Right atrium auricular region (tissue), 2 donors: ENCODE results near the gene TMEM53. TPM values are rescaled to one million over a fixed set of nuclear protein-coding genes. Genes with fewer than 3 reads are reported as not detected.

Source experiments
- DNase-seq: peaks from one replicate; pipeline ENCODE4 v3.0.0-alpha.2; 2019; ENCODE audit warnings: low spot score
- H3K27ac ChIP-seq, 2 donors: fragments of 200-600 bp; sonication (generic); 1 replicate in 1 of 2; 2 replicates in 1 of 2; pipeline ENCODE4 v1.5.1; 2016 to 2019
- H3K27me3 ChIP-seq, 2 donors: fragments of 200-600 bp; sonication (generic); one replicate each; pipeline versions ENCODE4 v1.5.1 to v1.6.0; 2017 to 2019
- H3K36me3 ChIP-seq: fragments of 200-600 bp; sonication (generic); one replicate; pipeline ENCODE4 v1.5.1; 2016
- H3K4me1 ChIP-seq, 2 donors: fragments of 200-600 bp; sonication (generic); one replicate each; pipeline versions ENCODE4 v1.5.1 to v1.6.0; 2017 to 2019
- H3K4me3 ChIP-seq, 2 donors: fragments of 200-600 bp; sonication (generic); 1 replicate in 1 of 2; 2 replicates in 1 of 2; pipeline ENCODE4 v1.5.1; 2017 to 2019; ENCODE audit warnings: mild to moderate bottlenecking in 1 of 2, moderate library complexity in 1 of 2
- H3K9me3 ChIP-seq, 2 donors: fragments of 200-600 bp; sonication (generic); one replicate each; pipeline ENCODE4 v1.5.1; 2019
- CTCF ChIP-seq, 2 donors: fragments of 200-600 bp; sonication (generic); IDR thresholded peaks; one replicate each; pipeline ENCODE4 v1.5.1; 2019; ENCODE audit warnings: antibody characterized with exemption in 2 of 2
- total RNA-seq, 2 donors: library from RNA; depleted of rRNA; stranded (reverse); fragments of >200 nt; gene quantifications; one replicate each; pipeline ENCODE4 v1.1.0, GENCODE V29; 2016

TMEM53 gene
- total RNA-seq, 2 donors from 2014 or later: 8.3 to 13.1 TPM

DNA sequence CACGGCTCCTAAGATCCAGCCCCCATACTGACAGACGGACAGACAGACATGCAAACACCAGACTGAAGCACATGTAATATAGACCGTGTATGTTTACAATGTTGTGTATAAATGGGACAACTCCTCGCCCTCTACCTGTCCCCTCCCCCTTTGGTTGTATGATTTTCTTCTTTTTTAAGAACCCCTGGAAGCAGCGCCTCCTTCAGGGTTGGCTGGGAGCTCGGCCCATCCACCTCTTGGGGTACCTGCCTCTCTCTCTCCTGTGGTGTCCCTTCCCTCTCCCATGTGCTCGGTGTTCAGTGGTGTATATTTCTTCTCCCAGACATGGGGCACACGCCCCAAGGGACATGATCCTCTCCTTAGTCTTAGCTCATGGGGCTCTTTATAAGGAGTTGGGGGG lies 23.2 kb downstream of the TMEM53 start:
- Histone ChIP-seq H3K36me3 (peaks cover 46% of the 10 kb centered on the region), H3K4me1 (peaks cover 0 to under 1% of the 10 kb centered on the region in 2 donors), H3K27me3 (no peaks in the 10 kb centered on the region), H3K27ac (no peak overlapping the region), H3K4me3 (no peak overlapping the region), H3K9me3 (no peaks in the 10 kb centered on the region)
- no peak for DNase-seq
- TF ChIP-seq CTCF (IDR thresholded peaks at IDR 0.05): no peak

GRCh38 chr1:44650159-44650831 lies 24.0 kb downstream of the TMEM53 start:
- no peak overlapping the region for H3K4me3 ChIP-seq
- no peaks in the 10 kb centered on the region for H3K9me3 ChIP-seq
- no peak overlapping the region for H3K27ac ChIP-seq
- peaks cover 52% of the 10 kb centered on the region for H3K36me3 ChIP-seq
- H3K4me1 ChIP-seq: peaks cover 0 to 8% of the 10 kb centered on the region in 2 donors
- TF ChIP-seq CTCF (IDR thresholded peaks at IDR 0.05): no peak
- no peaks in the 10 kb centered on the region for H3K27me3 ChIP-seq
- DNase-seq: no peak

GRCh38 chr1:44649788-44650158 lies 24.5 kb downstream of the TMEM53 start:
- Histone ChIP-seq H3K36me3 (peaks cover 57% of the 10 kb centered on the region), H3K27me3 (no peaks in the 10 kb centered on the region), H3K4me3 (no peak overlapping the region), H3K9me3 (no peaks in the 10 kb centered on the region), H3K27ac (no peak overlapping the region), H3K4me1 (peaks cover 0 to 13% of the 10 kb centered on the region in 2 donors)
- no peak for TF ChIP-seq CTCF (IDR thresholded peaks at IDR 0.05)
- DNase-seq: no peak

DNA sequence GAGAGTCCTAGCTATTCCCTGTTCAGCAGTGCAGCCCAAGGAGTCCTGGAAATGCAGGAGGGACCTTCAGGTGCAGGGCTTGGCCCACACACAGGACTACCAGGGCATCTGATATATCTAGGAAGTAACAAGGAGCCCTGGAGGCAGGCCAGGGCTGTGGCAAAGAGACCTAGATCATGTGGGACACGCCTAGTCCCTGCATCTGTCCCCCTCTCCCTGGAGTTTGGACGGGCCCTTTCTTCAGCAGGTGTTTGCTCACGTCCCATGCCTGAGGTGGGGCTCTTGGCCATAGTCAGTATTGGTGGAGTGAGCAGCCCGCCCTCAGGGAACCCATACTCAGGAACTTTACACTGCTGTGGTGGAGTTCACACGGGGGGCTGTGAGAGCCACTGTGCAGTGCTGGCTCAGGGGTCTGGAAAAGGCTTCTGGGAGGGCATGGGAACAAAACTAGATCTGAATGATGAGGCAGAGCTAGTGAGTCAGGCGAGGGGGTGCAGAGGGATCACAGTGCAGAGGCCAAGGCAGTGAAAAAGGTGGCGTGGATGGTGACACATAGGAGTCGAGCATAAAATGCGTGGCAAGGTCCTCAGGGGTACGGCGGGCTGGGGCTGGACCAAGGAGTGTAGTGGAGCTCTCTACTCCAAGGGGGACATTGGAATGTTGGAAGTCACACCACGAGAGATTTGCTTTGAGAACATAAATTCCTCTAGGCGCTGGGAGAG lies 25.6 kb downstream of the TMEM53 start:
- Histone ChIP-seq H3K4me1 (peaks cover 0 to 24% of the 10 kb centered on the region in 2 donors), H3K27ac (no peak overlapping the region), H3K9me3 (no peaks in the 10 kb centered on the region), H3K36me3 (peaks cover 61% of the 10 kb centered on the region), H3K4me3 (no peak overlapping the region), H3K27me3 (no peaks in the 10 kb centered on the region)
- no peak for TF ChIP-seq CTCF (IDR thresholded peaks at IDR 0.05)
- DNase-seq: no peak

GRCh38 chr1:44647896-44648295 lies 26.4 kb downstream of the TMEM53 start:
- Histone ChIP-seq H3K4me1 (peaks cover 0 to 32% of the 10 kb centered on the region in 2 donors), H3K36me3 (peaks cover 61% of the 10 kb centered on the region)

More at GRCh38 chr1:44647896-44648295, 26.4 kb downstream of the TMEM53 start:
- H3K4me3 ChIP-seq: no peak overlapping the region
- H3K27me3 ChIP-seq: no peaks in the 10 kb centered on the region
- H3K27ac ChIP-seq: no peak overlapping the region
- no peaks in the 10 kb centered on the region for H3K9me3 ChIP-seq
- DNase-seq: no peak
- no peak for TF ChIP-seq CTCF (IDR thresholded peaks at IDR 0.05)
